C1 segment of cervical spinal cord (tissue), 14 donors: Measurements from ENCODE around the gene BHLHA15.
A peak's percentile ranks its signal among the peaks of the same experiment; 100 is the strongest.

Source experiments
- DNase-seq, 14 donors: peaks; one replicate each; lab custom pipeline; 2025; lab: John Stamatoyannopoulos, UW

Gene BHLHA15

GRCh38 chr7:98242342-98242741 is 31.1 kb downstream of the BHLHA15 start:
- no peak for DNase-seq

- no peak for DNase-seq
These were observed 31.7 kb downstream of the BHLHA15 start for GRCh38 chr7:98242934-98243333.

- DNase-seq: no peak
These were observed 33.6 kb downstream of the BHLHA15 start for GRCh38 chr7:98244871-98245270.

- no peak for DNase-seq
These were observed 36.9 kb downstream of the BHLHA15 start for GRCh38 chr7:98248156-98248555.

- no peak for DNase-seq
These were observed 37.9 kb downstream of the BHLHA15 start for GRCh38 chr7:98249106-98249505.

- no peak for DNase-seq
These were observed 39.5 kb downstream of the BHLHA15 start for GRCh38 chr7:98250789-98251188.

- no peak for DNase-seq
These were observed 40.0 kb downstream of the BHLHA15 start for GRCh38 chr7:98251231-98251600.

GRCh38 chr7:98251601-98252424 is 40.6 kb downstream of the BHLHA15 start, which contains the start of gene TECPR1:
TECPR1 (minus strand) TSS chr7:98252232; CDS start chr7:98246146, 6,086 bp downstream.
- peak; percentile 37 to 95 (median 90) for DNase-seq

GRCh38 chr7:98252425-98253054 is 41.3 kb downstream of the BHLHA15 start:
- peak in 1 of 14 donors; percentile 53 for DNase-seq

GRCh38 chr7:98254516-98254915 is 43.3 kb downstream of the BHLHA15 start:
- no peak for DNase-seq

- no peak for DNase-seq
These were observed 43.8 kb downstream of the BHLHA15 start for GRCh38 chr7:98254951-98255610.

GRCh38 chr7:98256431-98256830 is 45.2 kb downstream of the BHLHA15 start:
- no peak for DNase-seq

- DNase-seq: no peak
These were observed 46.5 kb downstream of the BHLHA15 start for GRCh38 chr7:98257701-98258100.
